ENCODE results near the gene COBLL1.
"Not testable (repeated sequence)": the region's sequence is repeated elsewhere in the genome, so short reads cannot be mapped to it uniquely, and the experiment has no call there.

Gene COBLL1

DNA sequence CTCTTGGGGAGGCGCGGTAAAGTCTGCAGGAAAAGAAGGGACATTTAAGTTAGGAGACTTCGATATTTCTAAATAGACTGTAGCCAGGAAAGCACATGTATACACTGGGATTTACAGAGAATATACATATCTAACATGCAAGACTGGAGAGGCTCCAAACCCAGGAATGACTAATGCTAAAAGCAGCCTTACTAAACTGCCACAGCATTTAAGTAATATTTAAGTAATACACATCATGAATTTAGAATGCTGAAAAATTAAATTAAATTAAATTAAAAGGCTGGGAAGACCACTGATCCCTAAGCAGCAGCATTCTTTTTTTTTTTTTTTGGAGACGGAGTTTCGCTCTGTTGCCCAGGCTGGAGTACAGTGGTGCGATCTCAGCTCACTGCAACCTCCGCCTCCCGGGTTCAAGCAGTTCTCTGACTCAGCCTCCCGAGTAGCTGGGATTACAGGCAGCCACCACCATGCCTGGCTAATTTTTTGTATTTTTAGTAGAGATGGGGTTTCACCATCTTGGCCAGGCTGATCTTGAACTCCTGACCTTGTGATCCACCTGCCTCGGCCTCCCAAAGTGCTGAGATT lies 131.3 kb downstream of the COBLL1 start:
- DNase-seq, result not testable (repeated sequence)

DNA sequence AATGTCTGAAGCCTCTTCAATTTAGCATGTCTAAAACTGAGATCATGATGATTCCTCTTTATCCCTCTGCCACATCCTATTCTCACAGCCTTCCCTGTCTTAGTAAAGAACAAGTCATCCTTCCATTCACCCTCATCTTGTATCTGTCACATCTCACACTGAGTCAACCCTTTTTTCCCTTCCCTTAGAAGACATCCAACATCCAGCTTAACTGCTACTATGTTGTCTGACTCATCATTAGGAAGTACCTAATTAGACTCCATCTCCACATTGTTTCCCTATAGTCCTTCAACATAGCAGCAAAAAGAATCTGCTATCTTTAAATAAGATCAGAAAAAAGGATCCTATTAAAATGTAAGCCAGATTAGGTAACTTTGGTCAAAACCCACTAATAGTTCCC lies 135.1 kb downstream of the COBLL1 start:
- no peak for DNase-seq

DNA sequence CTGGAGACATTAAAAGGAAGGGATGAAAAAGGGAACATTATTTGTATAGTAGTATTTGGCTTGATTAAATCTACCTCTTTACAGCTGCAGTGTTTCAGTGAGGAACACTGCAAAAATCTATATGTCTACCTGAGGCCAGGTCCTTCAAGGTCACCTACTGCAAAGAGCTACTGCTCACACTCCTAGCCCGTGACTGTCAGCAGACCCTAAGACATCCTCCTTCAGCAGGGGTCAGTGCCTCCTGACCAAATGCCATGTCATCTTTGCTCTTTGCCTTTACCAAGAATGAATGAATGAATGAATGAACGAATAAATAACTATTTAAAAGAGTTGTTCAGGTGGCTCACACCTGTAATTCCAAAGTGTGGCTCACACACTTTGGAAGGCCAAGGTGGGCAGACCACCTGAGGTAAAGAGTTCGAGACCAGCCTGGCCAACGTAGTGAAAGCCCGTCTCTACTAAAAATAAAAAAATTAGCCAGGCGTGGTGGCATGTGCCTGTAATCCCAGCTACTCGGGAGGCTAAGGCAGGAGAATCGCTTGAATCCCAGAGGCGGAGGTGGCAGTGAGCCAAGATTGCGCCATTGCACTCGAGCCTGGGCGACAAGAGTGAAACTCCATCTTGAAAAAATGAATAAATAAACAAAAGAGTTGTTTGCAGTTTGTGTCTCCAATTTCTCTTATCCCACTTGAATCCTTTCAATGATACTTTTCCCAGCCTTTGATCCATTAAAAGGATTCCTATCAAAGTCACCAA lies 136.0 kb downstream of the COBLL1 start:
- no peak for DNase-seq

DNA sequence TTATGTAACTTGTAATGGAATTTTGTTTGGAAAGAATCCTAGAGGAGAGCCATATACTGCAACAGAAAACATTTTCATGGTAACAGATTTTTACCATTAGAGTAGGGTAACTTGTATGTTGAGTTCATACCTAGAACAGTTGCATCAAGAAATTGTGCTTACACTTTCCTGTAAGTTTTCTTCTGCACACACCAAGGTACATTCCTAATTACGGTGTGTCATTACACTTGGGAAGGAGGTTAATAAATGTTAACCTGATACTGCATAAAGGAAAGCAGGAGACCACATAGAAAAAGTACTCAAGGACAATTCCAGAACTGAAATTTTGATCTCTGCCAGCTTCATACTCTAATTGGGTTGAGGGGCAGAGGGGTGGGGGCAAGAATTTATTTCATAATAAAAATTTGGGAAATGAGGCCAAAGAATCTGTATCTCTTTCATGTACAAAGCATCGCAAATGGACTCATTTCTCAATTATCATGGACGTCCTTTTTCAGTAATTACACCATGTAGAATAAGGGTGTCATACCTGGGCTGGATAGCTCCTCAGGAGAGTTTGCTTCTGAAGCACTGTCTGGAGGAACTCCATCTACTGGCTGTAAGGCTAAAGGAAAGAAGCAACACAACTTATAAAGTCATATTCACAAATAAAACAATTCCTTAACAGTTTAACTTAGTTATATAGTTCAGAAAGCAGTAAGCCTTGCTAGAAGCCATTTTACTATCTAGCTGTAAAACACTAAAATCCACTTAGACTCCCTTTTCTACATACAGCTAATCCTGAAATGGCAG lies 137.5 kb downstream of the COBLL1 start:
- no peak for DNase-seq

DNA sequence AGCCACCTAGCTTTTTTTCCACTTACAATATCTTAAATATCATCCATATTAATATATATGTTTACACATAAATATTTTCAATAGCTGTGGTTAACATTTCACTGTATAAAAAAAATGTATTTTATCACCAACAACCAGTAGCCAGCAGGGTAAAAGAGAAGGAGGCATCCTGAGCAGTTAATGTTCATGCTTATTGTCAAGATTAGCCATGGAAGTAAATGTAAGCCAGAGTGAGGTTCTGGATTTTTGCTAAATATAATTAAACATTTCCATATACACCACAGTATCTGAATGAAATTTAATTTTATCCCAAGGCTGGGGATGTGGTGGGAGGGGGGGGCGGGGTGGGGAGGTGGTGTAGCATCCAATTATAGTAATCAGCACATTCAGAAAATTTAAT lies 140.1 kb downstream of the COBLL1 start:
- DNase-seq, result no peak

DNA sequence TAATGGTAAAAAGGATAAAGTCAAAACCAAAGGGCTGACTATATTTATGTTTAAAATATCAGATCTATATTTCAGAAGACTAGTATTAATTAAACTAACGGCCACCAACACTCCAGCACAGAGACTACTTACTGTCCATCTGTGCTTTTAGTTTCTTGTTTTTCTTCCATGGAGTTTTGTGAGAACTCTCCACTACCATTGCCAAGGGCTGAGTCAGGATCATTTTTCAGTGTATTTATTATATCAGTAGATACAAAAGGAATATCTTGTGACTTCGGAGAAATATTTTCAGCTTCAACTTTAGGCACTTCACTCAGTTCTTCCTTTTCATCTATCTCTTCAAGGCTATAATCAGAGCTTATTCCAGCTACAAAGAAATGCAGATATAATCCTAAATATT lies 141.2 kb downstream of the COBLL1 start:
- no peak for DNase-seq

DNA sequence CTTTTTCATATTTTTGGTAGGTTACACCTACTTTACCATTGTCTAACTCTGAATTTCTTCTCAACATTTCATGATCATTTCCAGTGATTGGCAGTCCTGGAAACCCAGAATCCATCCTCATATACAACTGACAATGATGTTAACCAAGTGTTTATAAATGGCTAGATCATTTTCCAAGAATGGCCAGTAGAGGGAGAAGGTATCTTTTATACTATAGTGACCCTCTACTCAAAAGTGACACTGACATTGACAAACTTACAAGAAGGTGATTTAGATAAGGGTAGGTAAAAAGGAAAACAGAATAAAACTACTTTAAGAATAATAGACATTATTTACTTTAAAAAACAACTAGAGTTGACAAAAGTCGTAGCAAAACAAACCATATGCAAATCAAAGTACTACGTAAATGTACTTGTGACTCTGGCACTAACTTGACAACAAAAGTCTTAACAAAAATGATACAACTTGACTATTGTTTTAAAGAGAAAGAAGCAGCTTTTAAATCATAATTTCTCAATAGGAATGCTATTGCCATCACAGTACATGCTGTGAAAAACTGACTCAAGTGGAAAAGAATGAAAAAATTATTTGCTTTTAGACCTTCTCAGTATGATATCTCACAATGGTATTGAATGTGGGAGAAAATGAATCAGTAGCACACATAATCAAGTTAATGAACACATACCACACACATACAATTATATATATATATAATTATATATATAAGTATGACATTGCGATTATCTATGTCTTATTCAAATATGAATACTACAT lies 143.7 kb downstream of the COBLL1 start:
- DNase-seq, result no peak

DNA sequence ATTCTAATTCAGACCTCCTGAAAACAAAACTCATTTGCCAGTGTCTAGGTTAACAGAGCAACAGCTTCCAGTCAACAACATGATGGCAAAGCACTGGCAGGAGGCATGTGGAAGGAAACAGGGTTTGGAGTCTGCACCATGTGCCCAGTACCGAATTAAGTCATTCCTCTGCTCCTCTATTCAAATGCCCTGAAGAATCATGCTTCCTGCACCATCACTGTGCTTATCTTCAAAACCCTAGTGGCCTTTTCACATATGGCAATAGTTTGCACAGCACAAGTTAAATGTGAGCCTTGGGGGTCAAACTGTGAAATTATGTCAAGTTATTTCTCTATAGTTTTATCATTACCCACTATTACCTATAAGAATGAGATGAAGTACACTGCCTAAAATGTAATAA lies 145.0 kb downstream of the COBLL1 start:
- no peak for DNase-seq

DNA sequence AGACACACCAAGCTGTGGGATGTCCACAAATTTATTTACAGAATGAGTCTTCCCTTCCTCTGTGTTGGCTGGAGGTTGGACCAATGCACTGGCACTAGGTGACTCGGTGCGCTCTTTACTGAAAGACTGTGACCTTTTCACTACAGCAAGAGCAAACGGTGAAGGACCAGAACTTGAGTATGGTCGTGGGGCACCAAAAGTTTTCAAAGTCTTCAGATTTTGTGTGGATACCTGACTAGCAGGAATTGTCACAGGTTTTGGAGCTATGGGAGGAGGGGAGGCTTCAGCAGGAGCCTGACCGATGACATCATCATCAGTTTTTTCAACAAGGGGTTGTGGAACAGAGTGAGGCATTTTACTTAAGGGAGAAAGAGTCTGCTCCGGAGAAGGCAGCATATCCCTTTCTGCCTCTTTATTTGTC lies 147.3 kb downstream of the COBLL1 start:
- no peak for DNase-seq

DNA sequence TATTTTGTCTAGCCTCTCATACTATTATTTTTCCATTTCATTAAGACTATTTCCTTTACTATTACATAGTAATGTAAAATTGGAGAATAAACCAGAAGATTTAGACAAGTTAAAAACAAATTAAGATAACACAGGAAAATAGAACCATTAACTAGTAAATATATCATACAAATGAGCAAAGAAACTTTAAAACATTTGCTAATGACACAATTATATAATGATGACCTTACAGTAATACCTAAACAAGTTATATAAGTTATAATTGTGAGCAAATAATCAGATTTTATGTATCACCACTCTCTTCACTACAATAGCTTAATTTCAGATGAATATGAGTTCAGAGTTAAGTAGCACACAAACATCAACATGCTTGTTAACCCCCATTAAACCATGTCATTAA lies 147.8 kb downstream of the COBLL1 start:
- no peak for DNase-seq

DNA sequence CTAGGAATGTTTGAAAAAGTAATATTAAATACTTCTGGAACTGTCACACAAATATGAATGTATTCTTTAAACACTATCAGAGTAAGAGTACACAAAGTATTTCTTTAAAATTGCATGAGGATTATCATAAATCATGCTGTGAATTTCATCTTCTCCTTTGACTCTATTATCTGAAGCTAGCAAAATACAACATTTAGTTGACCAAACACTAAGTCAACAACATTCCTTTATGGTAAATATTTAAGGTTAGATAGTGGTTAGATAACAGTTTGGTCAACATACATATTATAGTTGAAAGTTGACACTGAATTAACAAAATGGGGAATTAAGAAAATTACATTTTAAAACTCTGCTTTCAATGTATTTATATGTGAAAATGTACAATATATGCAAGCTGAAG lies 148.2 kb downstream of the COBLL1 start:
- DNase-seq, result no peak

DNA sequence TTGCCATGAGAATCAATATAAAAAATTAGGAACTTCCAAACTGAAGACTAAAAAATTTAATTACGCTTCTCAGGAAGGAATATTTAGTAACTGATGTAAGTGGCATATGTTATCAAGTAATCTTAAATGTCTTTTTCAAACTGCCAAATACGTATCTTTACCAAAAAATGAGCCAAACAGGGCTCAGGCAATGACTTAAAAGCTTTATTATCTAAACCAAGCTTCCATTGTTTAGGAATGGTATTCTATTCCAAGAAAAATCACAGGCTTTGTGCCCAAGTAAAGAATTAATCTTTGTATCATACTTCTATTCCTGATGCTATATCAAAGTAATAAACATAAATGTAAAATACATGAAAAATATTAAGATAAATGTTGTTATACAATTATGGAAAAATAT lies 148.7 kb downstream of the COBLL1 start:
- no peak for DNase-seq

DNA sequence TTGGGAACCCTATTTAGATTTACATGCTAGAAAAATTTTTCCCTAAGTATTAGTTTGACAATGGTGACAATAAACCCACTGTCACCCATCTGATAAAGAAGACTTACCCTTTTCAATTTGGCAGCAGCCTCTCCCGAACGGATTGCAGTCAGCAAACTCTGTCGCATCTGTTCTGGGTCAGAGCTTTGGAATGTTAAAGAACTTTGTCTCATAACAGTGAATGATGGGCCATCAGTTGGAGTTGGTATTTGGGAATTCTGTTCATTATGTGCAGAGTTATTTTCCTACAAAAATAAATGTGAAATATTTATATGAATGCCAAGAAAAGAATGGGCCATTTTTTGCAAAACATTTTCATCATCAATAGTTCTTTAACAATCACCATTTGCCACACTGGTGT lies 149.5 kb downstream of the COBLL1 start:
- no peak for DNase-seq

DNA sequence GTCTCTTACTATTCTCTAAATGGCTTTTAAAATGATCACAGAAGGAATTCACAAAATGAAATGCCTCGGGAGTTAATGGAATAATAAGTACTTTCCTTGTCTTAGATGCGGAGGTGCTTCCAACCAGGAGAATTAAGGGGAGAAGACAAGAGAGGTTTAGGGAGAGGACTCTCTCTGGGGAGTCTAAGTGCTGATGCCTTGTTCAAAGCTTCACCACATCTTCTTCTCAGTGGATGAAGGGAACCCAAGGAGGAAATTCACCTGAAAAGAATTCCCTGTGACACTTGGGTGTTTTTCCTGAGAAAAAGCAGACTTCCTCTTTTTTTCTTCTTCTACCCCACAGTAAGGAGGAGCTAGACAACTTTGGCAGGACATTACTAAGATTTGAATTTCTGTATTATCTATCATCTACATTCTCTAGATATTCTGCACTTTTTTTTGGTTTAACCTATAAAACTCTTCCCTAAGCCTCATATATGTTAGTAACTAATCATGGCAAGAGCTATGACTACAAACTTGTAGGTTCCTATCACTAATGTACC lies 150.2 kb downstream of the COBLL1 start:
- DNase-seq, result no peak

DNA sequence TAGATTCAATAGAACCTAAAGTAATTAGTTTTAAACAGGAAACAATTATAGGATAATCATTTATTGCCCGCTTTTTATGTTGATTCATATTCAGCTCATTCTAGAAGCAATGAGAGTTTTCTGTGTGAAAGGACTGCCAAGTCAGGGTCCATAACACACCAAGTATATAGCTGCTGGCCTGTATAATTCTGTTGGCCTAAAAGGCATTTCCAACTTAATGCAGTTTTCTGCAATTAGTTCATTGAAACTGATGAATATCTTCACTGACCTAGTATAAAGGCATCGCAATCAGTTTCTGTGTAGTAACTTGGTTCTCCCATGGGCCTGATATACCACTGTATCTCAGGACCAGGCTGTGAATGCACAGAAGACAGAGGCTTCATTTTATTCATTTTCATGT lies 151.3 kb downstream of the COBLL1 start:
- no peak for DNase-seq

DNA sequence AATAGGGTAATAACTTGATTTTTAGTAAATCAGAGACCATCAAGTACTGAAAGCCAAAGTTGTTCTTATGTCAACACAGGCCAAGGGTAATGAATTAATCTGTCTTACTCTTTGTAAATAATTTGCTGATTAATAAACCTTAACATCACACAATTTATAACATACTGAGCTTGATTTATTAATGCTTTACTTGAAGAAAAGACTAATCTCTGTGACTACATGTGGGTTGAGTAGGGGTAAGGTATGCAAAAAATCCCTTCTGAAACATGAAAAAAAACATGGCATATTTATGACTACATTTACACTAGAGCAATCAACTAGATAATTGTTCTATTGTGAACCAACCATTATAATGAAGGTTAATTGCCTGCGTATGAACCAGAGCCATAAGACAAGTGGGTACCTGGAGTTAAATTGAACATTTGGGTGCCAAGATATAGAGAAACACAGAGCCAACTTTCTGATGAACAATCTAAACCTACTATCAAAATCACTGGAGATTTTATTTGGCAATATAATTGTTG lies 152.7 kb downstream of the COBLL1 start:
- DNase-seq, result no peak

DNA sequence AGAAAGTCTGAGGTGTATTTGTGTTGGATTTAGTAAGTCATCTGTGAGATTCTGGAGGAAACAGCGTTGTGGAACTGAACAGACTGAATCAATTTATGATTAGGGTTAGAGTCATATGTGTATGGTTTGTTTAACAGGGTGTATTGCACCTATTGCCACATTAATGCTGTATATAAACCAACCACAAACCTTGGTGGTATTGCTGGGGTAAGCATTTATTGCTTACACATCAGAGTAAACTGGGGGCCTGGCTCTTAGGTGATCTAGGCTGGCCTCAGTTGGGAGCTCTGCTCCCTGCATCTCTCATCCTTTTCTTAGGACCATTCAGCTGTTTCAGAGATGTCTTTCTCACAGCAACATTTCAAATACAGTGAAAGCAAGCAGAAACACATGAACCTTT lies 160.6 kb downstream of the COBLL1 start:
- no peak for DNase-seq

DNA sequence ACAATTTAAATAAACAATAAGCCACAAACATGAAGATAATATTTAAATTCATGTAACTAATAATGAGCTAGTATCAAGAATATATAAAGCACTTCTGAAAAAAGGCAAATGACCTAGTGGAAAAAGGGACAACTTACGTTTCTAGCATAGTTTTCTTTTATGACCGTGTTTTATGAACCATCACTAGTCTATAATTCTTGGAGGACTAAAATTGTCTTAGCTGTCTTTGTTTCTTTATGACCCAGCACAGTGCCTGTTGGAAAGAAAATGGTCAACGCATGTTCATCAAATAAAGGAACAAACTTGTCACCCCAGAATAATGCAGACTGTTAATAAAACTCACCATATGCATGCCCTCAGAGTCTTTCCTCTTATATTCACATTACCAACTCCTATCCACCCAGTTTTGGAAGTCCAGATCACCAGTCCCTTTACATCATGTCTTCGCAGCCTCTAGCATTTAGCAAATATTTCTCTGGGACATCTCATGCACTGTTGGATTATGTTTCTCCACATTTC lies 162.9 kb downstream of the COBLL1 start:
- DNase-seq, result no peak

DNA sequence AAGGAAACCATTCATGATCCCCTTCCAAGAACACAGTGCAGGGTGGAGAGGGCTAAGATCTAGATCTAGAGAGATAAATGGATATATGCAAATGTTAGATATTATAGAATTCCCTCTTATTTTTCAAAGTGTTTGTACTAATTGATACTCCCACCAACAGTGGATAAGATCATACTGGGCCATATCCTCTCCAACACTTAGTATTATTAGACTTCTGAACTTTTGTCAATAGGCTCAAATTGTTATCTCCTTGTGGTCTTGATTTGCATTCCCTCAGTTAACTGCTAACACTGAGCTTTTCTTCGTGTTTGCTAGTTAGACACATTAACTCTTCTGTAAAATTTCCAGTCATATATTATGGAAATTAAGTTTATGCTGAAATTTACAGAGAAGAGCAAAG lies 163.9 kb downstream of the COBLL1 start:
- no peak for DNase-seq

DNA sequence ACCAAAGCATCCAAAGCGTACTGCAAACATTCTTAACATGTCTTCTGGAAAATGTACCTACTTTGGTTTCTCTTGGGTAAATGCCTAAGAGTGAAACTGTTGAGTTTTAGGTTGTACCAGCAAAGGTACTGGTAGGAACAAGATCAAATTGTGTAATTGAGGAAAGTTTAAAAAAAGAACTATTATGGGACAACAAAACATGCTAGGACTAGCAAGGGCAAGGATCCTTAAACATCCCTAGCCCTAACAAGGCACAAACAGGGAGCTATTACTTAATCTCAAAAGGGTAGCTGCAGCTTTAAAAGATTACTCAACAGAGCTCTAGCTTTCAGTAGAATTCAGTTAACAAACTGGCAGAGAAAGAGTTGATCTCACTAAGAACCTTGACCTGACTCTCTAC lies 164.4 kb downstream of the COBLL1 start:
- DNase-seq, result no peak

DNA sequence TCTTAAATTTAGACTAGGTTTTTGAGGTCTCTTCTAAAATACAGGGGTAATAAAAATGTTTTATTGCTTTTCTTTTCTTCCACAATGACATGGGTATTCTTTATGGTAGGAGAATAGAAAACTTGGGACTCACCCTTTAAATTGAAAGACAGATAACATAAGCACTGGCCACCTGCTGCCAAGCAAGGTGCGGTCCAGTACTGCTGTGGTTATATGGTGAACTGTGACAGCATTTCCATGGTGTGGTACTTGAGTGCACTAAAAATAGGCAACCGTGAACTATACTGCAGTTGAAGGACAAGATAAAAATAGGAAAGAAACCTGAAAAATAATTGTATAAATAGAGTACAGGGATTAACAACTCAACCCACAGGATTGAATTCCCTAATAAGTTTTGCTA lies 165.9 kb downstream of the COBLL1 start:
- no peak for DNase-seq

DNA sequence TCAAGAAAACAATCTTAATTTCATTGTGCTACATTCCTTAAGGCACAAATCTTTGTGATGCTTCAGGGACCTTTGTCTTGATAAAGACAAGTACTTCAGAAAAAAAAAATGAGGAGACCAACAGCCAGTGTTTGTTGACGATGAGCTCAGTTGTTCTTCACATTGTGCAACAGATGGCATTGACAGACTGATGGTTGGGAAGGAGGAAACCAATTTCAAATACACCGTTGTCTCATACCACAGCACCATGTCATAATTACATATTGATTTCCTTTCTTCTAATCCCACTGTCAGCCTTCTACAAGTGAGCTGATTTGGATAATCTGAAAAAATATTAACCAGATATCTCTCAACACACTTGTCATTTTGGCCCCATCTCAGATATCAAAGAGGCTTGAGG lies 166.6 kb downstream of the COBLL1 start:
- DNase-seq, result no peak

Data from activated effector memory CD4-positive, alpha-beta T cell treated with Interleukin-2 at 50 U/mL for 16 hours (primary cell).